Measurements from ENCODE around the gene PLCXD1. TPM values are rescaled to one million over a fixed set of nuclear protein-coding genes. Genes with fewer than 3 reads are reported as not detected.

The PLCXD1 gene
- polyA plus RNA-seq, 3 donors, result 2.9 to 28.7 (median 6.7) TPM

GRCh38 chrX:320126-320783 is 39.1 kb downstream of the PLCXD1 start:
- Histone ChIP-seq H2AFZ (ENCODE audit: insufficient read depth, low read depth, low read length, poor library complexity, severe bottlenecking) (peak overlapping the region; percentile 85), H3K27ac (ENCODE audit: low read depth in 1 of 2, low read length in 2 of 2) (peak overlapping the region in 1 of 2 donors; percentile 92), H3K9me3 (replicated peaks in 1 of 2; ENCODE audit: control insufficient read depth in 1 of 2, insufficient read depth in 1 of 2, low read length in 2 of 2) (no peaks in the 10 kb centered on the region), H3K4me3 (replicated peaks in 1 of 3; ENCODE audit: low read depth in 2 of 3, low read length in 3 of 3) (peak overlapping the region in 2 of 3 experiments; percentile 85 to 98), H3K4me2 (replicated peaks; ENCODE audit: extremely low read depth, low read length, poor library complexity, severe bottlenecking) (peak overlapping the region; percentile 94), H4K20me1 (ENCODE audit: insufficient read depth, low read length) (peaks cover 11% of the 10 kb centered on the region), H3K4me1 (ENCODE audit: control insufficient read depth in 1 of 2, insufficient read depth in 2 of 2, low read length in 2 of 2) (peaks cover 19 to 27% of the 10 kb centered on the region in 2 donors), H3K79me2 (ENCODE audit: insufficient read depth, low read length) (peaks cover 14% of the 10 kb centered on the region), H3K9ac (ENCODE audit: insufficient read depth, low read length, poor library complexity, severe bottlenecking) (peak overlapping the region; percentile 91), H3K36me3 (replicated peaks in 1 of 2; ENCODE audit: control insufficient read depth in 1 of 2, insufficient read depth in 2 of 2, low read length in 2 of 2) (peaks cover 7 to 13% of the 10 kb centered on the region in 2 donors), H3K27me3 (ENCODE audit: control insufficient read depth in 2 of 2, insufficient read depth in 2 of 2, low read length in 2 of 2) (peaks cover 0 to 27% of the 10 kb centered on the region in 2 donors)
- DNase-seq, result peak in 1 of 3 donors; percentile 23
- H3K27ac Mint-ChIP-seq, result peak overlapping the region in 5 of 7 donors; percentile 54 to 96 (median 62)
- peaks cover 12 to 42% (median 38%) of the 10 kb centered on the region in 3 donors for H3K27me3 Mint-ChIP-seq (ENCODE audit: low read depth in 3 of 3)
- H3K36me3 Mint-ChIP-seq, result peaks cover 0 to 2% of the 10 kb centered on the region in 2 donors
- intact Hi-C loops (cut with micrococcal nuclease), result loop anchor here in 1 of 2 donors (5.0 kb wide), 1 partner anchor 67 kb away; the partner anchor contains the start of gene PPP2R3B
- TF ChIP-seq CTCF (IDR thresholded peaks at IDR 0.05), result no peak
- peaks cover 37% of the 10 kb centered on the region for H3K4me1 Mint-ChIP-seq
- WGBS (ENCODE audit: insufficient coverage), result under 1% methylated on average over 11 of the region's 24 CpGs
- peak overlapping the region; percentile 75 to 85 for H3K4me3 Mint-ChIP-seq
- H3K9me3 Mint-ChIP-seq, result peaks cover 0 to 9% (median 3%) of the 10 kb centered on the region in 7 donors

GRCh38 chrX:323721-324628 is 42.8 kb downstream of the PLCXD1 start:
- Histone ChIP-seq H3K9me3 (replicated peaks in 1 of 2; ENCODE audit: control insufficient read depth in 1 of 2, insufficient read depth in 1 of 2, low read length in 2 of 2) (no peaks in the 10 kb centered on the region), H3K27ac (ENCODE audit: low read depth in 1 of 2, low read length in 2 of 2) (no peak overlapping the region), H3K4me2 (replicated peaks; ENCODE audit: extremely low read depth, low read length, poor library complexity, severe bottlenecking) (no peak overlapping the region), H3K4me3 (replicated peaks in 1 of 3; ENCODE audit: low read depth in 2 of 3, low read length in 3 of 3) (no peak overlapping the region), H3K79me2 (ENCODE audit: insufficient read depth, low read length) (no peaks in the 10 kb centered on the region), H3K36me3 (replicated peaks in 1 of 2; ENCODE audit: control insufficient read depth in 1 of 2, insufficient read depth in 2 of 2, low read length in 2 of 2) (no peaks in the 10 kb centered on the region), H2AFZ (ENCODE audit: insufficient read depth, low read depth, low read length, poor library complexity, severe bottlenecking) (no peak overlapping the region), H3K27me3 (ENCODE audit: control insufficient read depth in 2 of 2, insufficient read depth in 2 of 2, low read length in 2 of 2) (peaks cover 0 to 27% of the 10 kb centered on the region in 2 donors), H4K20me1 (ENCODE audit: insufficient read depth, low read length) (no peaks in the 10 kb centered on the region), H3K9ac (ENCODE audit: insufficient read depth, low read length, poor library complexity, severe bottlenecking) (no peak overlapping the region), H3K4me1 (ENCODE audit: control insufficient read depth in 1 of 2, insufficient read depth in 2 of 2, low read length in 2 of 2) (peaks cover 19 to 24% of the 10 kb centered on the region in 2 donors)
- peak in 1 of 3 donors; percentile 21 for DNase-seq
- no peak overlapping the region for H3K4me3 Mint-ChIP-seq
- H3K4me1 Mint-ChIP-seq, result peaks cover 33% of the 10 kb centered on the region
- TF ChIP-seq CTCF (IDR thresholded peaks at IDR 0.05), result peak; percentile 31
- H3K27me3 Mint-ChIP-seq (ENCODE audit: low read depth in 3 of 3), result peaks cover 12 to 53% (median 40%) of the 10 kb centered on the region in 3 donors
- no peak overlapping the region for H3K27ac Mint-ChIP-seq
- 64% methylated on average over 21 of the region's 38 CpGs for WGBS (ENCODE audit: insufficient coverage)
- no peaks in the 10 kb centered on the region for H3K36me3 Mint-ChIP-seq
- intact Hi-C loops (cut with micrococcal nuclease), result loop anchor here in 1 of 2 donors (5.0 kb wide), 1 partner anchor 63 kb away; the partner anchor contains the start of gene PPP2R3B
- H3K9me3 Mint-ChIP-seq, result peaks cover 0 to 4% (median 0%) of the 10 kb centered on the region in 7 donors

Data from CD14-positive monocyte (primary cell).